ENCODE results near the gene MAP2K1.
A peak's percentile ranks its signal among the peaks of the same experiment; 100 is the strongest.
"Not testable (repeated sequence)": the region's sequence is repeated elsewhere in the genome, so short reads cannot be mapped to it uniquely, and the experiment has no call there.

The MAP2K1 gene

DNA sequence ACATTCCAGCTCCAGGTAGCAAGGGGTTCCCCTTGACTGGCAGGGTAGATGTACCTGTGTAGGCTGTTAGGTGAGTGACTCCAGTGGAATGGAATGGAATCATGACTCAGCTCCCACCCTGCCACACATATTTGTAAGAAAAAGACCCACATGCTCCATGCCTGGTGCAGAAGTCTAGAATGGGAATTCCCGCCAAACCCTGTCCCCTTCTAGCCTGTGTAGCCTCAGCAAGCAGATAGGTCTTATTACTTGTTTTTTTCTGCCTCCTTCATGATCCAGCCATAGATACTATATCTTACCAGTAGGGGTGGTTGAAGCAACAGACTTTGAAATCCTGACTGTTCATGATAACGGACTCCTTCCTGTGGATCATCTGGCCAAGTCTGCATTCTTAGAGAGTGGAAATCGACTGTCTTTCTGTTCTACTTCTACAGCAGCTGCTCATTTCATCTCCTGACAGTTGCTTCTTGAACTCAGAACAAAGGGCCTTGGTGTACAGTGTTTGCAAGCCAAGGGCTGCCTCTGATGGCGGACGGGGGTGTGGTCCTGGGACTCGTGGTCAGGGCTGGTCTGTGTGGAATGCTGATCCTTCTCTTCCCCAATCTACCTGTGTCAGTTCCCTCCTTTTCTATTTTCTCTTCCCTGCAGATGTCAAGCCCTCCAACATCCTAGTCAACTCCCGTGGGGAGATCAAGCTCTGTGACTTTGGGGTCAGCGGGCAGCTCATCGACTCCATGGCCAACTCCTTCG, 94.6 kb downstream of the MAP2K1 start:
- peak; percentile 42 for DNase-seq

- DNase-seq: no peak
These were observed 95.8 kb downstream of the MAP2K1 start for GRCh38 chr15:66482539-66482938.

DNA sequence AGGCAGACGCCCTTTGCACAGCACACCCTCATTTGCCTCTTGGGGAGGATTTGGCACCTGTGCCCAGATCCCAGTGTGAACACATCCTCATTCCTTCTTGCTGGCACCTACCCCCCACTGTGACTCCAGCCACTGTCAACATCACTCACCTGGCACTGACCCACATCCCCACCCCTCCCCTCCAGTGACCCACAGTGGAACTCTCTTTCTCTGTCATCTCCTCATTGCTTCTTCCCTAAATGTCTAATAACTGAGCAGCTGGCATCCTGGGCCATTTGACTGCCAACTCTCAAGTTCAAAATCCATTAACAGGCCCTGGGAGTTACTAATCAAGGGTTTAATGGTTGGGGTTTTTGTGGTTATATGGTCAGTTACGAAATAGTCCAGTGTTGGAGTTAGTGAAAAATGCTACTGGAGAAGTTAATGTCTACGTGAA, 96.4 kb downstream of the MAP2K1 start:
- peak; percentile 46 for DNase-seq

GRCh38 chr15:66484539-66485112, 97.9 kb downstream of the MAP2K1 start:
- no peak for DNase-seq

DNA sequence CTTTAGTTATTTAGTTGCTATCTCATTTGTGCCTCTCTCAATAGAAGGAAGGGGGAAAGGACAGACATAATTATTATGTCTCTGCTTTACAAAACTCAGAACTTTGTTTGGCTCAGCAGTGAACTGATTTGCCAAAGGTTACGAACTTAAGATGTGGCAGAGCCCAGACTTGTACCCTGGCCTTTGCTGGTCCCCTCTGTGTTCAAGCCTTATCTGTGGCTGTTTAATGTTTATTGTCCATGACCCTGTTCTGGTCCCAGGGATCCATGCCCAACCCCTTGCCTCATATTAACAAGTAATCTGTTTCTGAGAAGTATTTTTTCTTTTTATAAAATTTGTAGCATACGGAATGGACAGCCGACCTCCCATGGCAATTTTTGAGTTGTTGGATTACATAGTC, 100.2 kb downstream of the MAP2K1 start:
- no peak for DNase-seq

- no peak for DNase-seq
These were observed 101.8 kb downstream of the MAP2K1 start for GRCh38 chr15:66488525-66488924.

- DNase-seq: no peak
These were observed 102.6 kb downstream of the MAP2K1 start for GRCh38 chr15:66489179-66489791.

DNA sequence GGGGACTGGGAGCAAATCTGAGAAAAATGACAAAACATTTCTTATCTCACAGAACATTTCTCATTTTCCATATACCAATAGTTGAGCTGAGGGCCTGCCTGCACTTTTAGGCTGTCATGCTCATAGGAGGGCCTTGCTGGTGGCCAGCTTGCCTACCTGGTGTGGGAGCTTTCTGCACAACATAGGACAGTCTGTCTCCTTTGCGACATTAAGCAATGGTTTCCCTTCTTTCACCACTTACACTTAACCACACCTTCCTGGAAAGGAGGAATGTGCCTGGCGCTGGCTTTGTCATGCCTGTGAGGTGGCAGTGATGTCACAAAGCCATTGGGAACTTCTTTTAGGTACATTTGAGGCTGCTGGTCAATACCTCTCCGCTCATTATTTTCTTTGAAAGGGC, 105.1 kb downstream of the MAP2K1 start:
- DNase-seq: no peak

- DNase-seq: no peak
These were observed 107.5 kb downstream of the MAP2K1 start for GRCh38 chr15:66494262-66494661.

DNA sequence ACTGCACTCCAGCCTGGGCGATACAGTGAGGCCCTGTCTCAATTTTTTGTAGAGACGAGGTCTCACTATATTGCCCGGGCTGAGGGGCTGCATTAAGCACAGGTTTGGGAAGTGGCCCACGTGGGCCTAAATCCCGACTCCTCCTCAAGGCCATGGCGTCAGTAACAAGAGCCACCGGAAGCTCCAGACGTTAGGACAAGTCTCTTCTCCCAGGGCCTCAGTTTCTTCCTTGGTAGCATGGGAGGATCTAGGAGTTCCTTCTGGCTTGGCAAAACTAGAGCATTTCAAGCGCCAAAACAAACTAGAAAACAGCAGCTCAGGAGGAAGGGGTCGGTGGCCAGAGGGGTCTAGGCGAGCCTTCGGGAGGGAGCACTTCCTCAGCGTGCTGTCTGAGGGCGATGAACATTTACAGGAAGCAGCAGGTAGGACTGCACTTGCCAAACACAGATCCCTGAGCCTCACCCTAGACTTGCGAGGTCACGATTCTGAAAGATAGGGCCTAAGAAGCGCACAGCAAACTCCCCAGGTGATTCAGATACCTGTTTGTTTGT, 110.3 kb downstream of the MAP2K1 start:
- peak; percentile 18 for DNase-seq

GRCh38 chr15:66497502-66498455, 111.1 kb downstream of the MAP2K1 start, which contains the start of gene SNAPC5:
TSS of gene SNAPC5 (minus strand) at chr15:66497762. CDS start at chr15:66497731, 31 bp downstream.
- peak; percentile 93 for DNase-seq

DNA sequence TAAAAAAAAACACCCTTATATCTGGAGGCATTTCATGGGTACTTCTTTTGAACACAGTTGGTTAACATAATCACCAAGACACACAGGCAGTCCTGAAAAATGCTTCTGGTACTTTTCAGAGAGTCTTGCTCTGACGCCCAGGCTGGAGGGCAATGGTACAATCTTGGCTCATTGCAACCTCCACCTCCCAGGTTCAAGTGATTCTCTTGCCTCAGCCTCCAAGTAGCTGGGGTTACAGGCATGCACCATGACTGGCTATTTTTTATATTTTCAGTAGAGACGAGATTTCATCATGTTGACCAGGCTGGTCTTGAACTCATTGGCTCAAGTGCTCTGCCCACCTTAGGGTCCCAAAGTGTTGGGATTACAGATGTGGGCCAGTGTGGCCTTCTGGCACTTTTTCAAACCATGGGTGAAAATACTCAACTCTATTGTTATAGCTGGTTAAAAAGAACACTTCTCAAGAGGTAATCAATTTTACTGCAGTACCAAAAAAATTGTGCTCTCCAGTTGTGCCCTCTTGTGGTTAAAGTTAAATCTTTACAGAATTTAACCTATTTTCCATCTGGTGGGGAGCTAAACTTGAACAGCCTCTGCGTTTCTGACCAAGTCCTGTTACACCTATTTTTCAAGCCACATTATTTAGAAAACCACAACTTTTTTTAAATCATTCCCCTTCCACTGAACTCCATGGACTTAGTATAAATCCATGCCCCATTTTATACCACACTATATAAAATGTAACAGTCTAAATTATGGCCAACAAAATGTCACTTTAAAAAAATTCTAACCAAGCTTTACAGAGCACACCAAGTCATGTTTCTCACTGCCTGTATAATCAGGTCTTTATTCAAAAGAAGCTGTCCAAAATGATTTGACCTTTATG, 112.0 kb downstream of the MAP2K1 start:
- peak; percentile 32 for DNase-seq

GRCh38 chr15:66500346-66500745, 113.6 kb downstream of the MAP2K1 start:
- not testable (repeated sequence) for DNase-seq

GRCh38 chr15:66502491-66502890, 115.8 kb downstream of the MAP2K1 start:
- DNase-seq: no peak

- DNase-seq: not testable (repeated sequence)
These were observed 116.4 kb downstream of the MAP2K1 start for GRCh38 chr15:66503041-66503648.

DNA sequence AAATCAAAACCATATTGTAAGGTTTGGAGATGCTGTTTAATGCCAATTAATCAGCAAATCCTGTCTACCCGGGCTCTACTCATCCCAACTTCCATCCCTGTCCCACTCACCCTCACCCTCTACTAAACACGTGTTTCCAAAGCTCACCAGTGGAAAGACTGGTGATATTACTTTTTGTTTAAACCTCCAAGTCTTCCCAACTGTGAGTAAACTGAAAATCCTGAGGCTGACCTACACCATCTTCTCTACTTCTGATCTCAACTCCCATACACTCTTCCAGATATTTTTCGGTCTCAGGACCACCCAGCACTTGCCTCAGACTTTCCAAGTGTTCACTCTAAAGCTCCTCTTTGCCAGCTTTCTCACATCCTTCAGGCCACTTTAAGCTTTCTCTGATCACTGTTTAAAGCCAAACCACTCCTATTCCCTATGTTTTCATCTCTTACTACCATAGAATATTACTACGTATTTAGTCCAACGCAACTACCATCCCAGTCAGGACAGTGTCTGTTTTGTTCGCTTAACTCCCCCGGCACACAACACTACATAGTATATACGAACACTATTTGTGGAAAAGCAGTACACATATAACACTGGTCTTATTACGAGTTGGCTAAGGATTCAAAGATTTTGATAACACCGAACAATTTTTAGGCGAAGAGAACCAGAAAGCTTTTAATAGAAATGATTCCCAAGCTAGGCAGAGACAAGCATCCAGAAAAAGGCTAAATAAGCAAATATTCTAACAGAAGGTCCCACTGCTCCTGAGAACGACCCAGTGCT, 117.3 kb downstream of the MAP2K1 start:
- DNase-seq: no peak

GRCh38 chr15:66504563-66505429, 118.1 kb downstream of the MAP2K1 start, which contains the start of the genes RPL4 and ZWILCH:
TSS of gene RPL4 (minus strand) at chr15:66504855. CDS start at chr15:66504790, 65 bp downstream.
TSS of gene ZWILCH (plus strand) at chr15:66505326. CDS start at chr15:66505339, 13 bp downstream.
- peak; percentile 90 for DNase-seq

DNA sequence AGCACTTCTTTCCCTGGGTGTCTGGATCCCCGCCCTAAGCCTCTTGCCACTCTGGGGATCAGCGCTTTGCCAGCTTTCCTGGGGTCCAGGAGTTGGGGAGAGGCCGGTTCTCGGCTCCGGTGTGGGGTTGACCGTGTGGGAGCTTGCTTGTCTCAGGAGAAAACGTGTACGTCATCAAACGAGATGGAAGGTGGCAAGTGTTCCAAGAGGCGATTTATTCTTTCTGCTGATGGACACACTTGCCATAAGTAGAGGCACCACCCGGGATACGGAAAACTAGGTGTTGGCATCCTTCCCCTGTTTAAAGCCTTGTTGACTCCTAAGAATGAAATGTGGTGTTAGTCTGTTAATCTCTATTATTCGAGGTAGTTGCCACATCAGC, 118.7 kb downstream of the MAP2K1 start:
- no peak for DNase-seq

DNA sequence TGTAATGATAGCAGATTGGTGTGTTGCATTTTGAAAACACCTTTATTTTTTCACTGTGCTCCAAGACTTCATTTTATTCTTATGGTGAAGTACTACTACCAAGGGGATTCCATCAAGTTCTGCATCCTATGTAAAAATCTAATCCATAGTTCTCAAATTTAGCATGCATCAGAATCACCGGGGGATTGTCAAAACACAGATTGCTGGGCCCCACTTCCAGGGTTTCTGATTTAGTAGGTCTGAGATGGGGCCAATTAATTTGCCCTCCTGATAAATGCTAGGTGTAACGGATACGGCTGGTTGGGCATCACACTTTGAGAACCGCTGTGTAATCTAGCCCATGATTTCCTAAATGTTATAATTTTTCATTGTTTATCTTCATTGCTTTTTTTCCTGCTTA, 119.1 kb downstream of the MAP2K1 start:
- no peak for DNase-seq

Data from EL (cell line).